HG03103 (cell line): Measurements from ENCODE around the gene S100A14.

Experiments
- ATAC-seq: cut with Tn5 transposase; IDR thresholded peaks from one replicate; pipeline ENCODE4 v1.9.1; 2021; ENCODE audit warnings: low read depth; ENCODE audit not compliant: unreplicated experiment

S100A14 gene

GRCh38 chr1:153616144-153616916 lies at the start of gene S100A14:
Gene S100A14 (minus strand): TSS chr1:153616325. CDS start chr1:153615858, 467 bp downstream.
- no peak for ATAC-seq

GRCh38 chr1:153663211-153663610 lies 47.1 kb upstream of the S100A14 start:
- ATAC-seq, result no peak

DNA sequence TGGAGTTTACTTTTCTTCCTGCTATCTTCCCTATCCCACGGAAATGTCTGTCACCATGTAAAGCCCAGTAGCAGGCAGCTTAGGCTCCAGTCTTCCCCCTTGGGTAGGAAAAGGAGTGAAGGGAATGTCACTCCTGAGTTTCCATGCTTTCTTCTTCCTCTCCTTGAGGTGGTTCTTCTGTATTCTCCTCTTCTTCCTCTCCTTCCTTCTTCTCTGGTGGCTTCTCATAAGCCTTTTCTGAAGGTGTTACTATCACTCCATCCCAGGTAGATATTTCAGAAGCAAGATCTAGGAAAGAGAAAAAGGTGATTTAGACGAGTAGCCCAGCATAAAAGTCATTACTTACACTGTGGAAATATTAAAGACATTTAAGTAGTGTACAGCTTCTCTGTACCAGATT lies 46.1 kb upstream of the S100A14 start:
- no peak for ATAC-seq

GRCh38 chr1:153661111-153661708 lies 45.1 kb upstream of the S100A14 start:
- no peak for ATAC-seq

DNA sequence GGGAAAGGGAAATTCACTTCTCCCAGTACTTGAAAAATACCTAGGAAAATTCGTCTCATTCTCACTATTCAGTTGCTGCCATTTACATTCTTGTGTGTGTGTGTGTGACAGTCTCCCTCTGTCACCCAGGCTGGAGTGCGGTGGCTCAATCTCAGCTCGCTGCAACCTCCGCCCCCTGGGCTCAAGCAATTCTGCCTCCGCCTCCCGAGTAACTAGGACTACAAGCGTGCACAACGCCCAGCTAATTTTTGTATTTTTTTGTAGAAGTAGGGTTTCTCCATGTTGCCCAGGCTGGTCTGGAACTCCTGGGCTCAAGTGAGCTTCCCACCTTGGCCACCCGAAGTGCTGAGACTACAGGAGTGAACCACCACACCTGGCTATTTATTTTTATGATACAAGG lies 43.5 kb upstream of the S100A14 start:
- ATAC-seq, result no peak

DNA sequence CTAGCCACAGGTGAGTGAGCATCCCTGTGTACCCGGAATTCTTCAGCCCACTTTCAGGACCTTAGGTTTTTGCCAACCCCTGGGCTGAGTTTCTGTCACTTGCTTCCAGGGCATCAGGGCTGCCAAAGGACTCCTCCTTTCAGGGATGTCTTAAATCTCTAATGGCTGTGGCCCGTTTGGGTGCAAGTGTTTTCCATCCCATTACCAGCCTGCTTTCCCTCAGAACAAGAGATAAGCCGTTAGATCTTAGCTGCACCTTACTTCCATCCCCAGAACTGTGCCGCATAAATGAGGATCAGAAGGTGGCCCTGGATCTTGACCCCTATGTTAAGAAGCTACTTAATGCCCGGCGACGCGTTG lies 43.0 kb upstream of the S100A14 start:
- no peak for ATAC-seq

DNA sequence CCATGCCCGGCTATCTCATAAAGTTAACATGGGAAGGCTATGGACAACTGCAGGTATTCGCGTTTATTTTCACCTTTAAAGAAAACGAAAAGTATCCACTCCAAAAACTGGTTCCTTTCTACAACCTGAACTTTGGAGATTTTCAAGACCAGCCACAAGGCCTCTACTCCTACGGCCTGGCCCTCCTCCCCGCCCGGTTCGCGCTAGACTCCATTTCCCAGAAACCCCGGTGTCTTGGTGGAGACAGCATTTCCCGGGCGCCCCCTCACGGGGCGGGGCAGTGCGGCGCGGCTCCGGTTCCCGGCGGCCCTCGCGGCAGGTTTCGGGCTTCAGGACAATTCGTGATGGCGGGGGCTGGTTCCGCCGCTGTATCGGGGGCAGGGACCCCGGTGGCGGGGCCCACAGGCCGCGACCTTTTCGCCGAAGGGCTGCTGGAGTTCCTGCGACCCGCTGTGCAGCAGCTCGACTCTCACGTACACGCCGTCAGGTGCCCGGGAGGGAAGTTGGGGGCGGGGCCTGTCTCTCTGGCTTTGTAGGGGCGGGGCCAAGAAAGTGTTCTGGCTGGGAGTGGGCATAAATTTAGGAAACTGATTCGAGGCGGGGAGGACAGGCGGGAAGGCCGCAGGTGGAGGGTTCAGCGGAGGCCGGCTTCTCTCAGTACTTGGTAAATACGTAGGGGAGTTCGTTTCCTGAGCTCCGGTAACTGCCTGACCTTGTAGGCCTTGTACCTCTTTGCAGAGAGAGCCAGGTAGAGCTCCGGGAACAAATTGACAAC lies 42.5 kb upstream of the S100A14 start, which contains the start of gene SNAPIN:
Gene SNAPIN, plus strand, starts transcription at position 304 of the 775 bp plus-strand sequence. Its CDS starts 41 bp downstream, at position 345.
- ATAC-seq, result peak; percentile 75

- ATAC-seq, result no peak
These were observed 39.2 kb upstream of the S100A14 start for GRCh38 chr1:153655333-153655732.

DNA sequence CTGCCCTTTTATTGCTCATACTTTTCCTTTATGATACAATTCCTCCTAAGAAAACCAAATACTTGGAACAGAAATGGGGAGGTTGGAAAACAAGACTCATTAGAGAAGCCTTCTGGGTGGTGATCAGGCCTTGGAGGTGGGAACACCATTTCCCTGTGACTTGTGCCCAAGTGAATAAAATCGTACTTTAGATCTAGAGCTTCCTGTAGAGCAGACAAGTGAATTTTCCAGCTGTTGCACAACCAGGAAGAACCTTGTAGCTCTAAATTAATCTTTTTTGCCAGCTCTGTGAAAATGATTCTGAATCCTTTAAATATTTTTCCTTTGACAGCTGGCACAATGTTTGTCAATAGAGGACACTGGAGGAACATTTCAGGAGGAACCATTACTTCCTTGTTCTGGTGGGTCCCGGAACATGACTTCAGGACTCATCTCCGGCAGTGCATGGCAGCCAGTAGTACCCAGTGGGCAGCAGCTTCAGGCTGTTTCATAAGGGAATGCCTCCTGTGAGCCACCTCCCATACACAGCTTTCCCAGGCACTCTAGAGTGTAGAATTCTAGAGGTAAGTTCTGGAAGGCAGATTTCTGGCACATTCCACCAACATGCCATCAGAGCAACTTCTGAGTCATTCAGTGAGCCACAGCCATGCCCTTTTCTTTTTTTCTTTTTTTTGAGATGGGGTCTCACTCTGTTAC lies 36.8 kb upstream of the S100A14 start:
- no peak for ATAC-seq

- no peak for ATAC-seq
These were observed 35.6 kb upstream of the S100A14 start for GRCh38 chr1:153651771-153652170.

GRCh38 chr1:153649863-153650235 lies 33.7 kb upstream of the S100A14 start:
- no peak for ATAC-seq

DNA sequence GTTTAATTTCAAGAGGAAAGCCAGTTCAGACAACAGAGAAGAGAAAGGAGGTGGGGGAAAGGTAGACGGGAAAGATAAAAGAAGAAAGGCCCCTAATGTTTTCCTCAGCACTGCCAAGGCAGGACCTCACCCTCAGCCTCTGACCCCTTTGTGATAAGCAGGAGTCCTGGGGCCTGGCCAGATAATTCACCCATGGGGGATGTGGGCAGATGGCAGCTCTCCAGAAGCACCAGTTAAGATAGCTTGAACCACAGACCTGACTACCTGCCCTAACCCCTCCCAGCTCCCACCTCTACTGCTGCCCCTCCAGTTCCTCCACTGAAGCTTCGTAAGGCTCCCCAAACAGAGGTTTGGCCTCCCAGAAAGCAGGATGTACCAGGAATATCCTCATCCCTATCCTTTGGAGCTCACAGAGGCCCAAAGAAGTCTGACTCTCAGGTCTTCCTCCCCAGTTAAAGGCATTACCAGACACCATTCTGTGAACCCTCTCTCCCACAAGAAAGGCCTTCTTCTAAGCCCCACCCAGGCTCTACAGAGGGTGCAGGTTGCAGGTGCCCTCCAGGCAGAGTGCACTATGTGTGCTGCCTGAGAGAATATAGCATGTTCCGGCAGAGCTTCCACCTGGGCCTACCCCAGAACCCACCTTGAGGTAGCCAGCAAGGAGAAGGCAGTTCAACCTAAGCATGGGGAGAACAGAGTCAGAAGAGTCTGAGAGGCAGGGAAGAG lies 33.2 kb upstream of the S100A14 start:
- no peak for ATAC-seq

DNA sequence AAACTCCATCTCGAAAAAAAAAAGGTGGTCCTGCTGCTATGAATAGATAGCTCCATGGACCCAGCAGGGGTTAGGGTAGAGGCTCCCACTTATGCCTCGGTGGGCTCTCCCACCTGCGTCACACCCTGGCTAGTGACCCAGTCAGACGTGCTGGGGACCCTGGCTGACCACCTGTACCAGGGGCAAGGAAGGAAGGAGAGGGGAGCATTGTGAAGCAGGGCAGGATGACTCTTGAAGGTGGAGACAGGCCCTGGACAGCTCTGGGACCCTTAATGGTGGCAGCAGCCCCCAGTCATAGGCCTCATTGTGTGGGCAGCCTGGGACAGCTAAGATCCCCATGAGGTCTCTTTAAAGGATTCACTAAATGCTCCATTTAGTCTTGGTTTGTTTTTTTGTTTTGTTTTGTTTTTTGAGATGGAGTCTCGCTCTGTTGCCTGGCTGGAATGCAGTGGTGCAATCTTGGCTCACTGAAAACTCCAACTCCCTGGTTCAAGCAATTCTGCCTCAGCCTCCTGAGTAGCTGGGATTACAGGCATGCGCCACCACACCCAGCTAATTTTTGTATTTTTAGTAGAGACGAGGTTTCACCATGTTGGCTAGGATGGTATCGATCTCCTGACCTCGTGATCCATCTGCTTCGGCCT lies 32.0 kb upstream of the S100A14 start:
- ATAC-seq, result no peak

GRCh38 chr1:153647346-153647714 lies 31.2 kb upstream of the S100A14 start:
- ATAC-seq, result no peak

GRCh38 chr1:153646672-153647345 lies 30.7 kb upstream of the S100A14 start:
- no peak for ATAC-seq

DNA sequence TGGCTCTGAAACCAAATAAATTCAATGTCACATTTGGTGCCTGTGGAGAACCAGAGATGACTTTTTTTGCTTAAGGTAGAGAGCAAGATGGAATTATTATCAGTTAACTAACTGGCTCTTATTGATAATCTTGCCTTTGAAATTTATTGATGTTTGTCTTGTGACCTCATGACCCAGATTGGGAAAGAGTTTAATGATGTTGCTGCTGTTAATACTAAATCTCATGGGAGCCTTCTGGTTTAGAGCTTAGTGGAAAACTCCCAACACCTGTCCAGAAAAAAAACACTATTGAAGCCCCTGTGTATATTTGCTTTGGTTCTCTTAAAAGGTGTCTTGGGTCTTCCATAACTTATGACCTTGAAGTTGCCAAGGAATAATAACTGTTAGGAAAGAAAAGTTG lies 27.7 kb upstream of the S100A14 start:
- ATAC-seq, result no peak

- ATAC-seq, result no peak
These were observed 27.0 kb upstream of the S100A14 start for GRCh38 chr1:153643100-153643499.

- no peak for ATAC-seq
These were observed 26.0 kb upstream of the S100A14 start for GRCh38 chr1:153642161-153642560.

DNA sequence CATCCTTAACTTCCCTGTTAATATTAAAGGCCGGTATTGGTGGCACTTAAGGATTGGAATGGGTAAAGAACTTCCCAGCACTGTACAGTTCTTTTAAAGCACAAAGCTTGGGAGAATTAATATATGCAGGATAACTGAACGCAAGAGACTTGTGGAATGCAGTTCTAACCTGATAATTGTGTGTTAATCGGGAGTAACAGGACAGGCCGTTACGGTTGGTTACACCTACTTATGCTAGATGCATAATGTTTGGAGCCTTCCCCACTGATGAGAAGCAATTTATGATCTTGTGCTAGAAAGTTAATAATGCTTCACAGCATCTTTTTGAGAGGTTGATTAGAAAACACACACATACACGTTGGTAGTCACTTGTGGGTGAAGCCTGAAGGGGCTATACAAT lies 24.7 kb upstream of the S100A14 start:
- no peak for ATAC-seq
